Measurements from ENCODE around the gene LLGL2.

The LLGL2 gene

GRCh38 chr17:75605790-75606189, 80.3 kb downstream of the LLGL2 start:
- no peaks in the 10 kb centered on the region for H3K4me1 Mint-ChIP-seq
- ATAC-seq = no peak
- H3K27me3 Mint-ChIP-seq = no peaks in the 10 kb centered on the region
- no peak for DNase-seq
- H3K9me3 Mint-ChIP-seq = no peaks in the 10 kb centered on the region
- H3K4me3 Mint-ChIP-seq = no peak overlapping the region
- H3K27ac Mint-ChIP-seq = no peak overlapping the region

- Mint-ChIP-seq H3K27me3 (no peaks in the 10 kb centered on the region), H3K27ac (no peak overlapping the region), H3K4me1 (no peaks in the 10 kb centered on the region), H3K4me3 (no peak overlapping the region), H3K9me3 (no peaks in the 10 kb centered on the region)
- no peak for ATAC-seq
- no peak for DNase-seq
Observed at GRCh38 chr17:75607086-75607485, 81.6 kb downstream of the LLGL2 start.

- H3K4me1 Mint-ChIP-seq = no peaks in the 10 kb centered on the region
- H3K27ac Mint-ChIP-seq = no peak overlapping the region
- no peak for ATAC-seq
- no peak overlapping the region for H3K4me3 Mint-ChIP-seq
- no peaks in the 10 kb centered on the region for H3K9me3 Mint-ChIP-seq
- H3K27me3 Mint-ChIP-seq = no peaks in the 10 kb centered on the region
- DNase-seq = no peak
Observed at GRCh38 chr17:75610103-75610984, 84.8 kb downstream of the LLGL2 start.

GRCh38 chr17:75611851-75612429, 86.4 kb downstream of the LLGL2 start:
- Mint-ChIP-seq H3K9me3 (no peaks in the 10 kb centered on the region), H3K27ac (no peak overlapping the region), H3K4me3 (no peak overlapping the region), H3K27me3 (no peaks in the 10 kb centered on the region), H3K4me1 (no peaks in the 10 kb centered on the region)
- DNase-seq (no peak), ATAC-seq (no peak)

GRCh38 chr17:75612906-75613626, 87.6 kb downstream of the LLGL2 start:
- ATAC-seq (no peak), DNase-seq (no peak)
- Mint-ChIP-seq H3K27me3 (no peaks in the 10 kb centered on the region), H3K4me3 (no peak overlapping the region), H3K4me1 (no peaks in the 10 kb centered on the region), H3K27ac (no peak overlapping the region), H3K9me3 (no peaks in the 10 kb centered on the region)

- no peak for DNase-seq
- Mint-ChIP-seq H3K4me1 (no peaks in the 10 kb centered on the region), H3K27me3 (no peaks in the 10 kb centered on the region), H3K4me3 (no peak overlapping the region), H3K9me3 (no peaks in the 10 kb centered on the region), H3K27ac (no peak overlapping the region)
- ATAC-seq = peak; percentile 33
Observed at GRCh38 chr17:75614006-75614405, 88.5 kb downstream of the LLGL2 start.

- peak; percentile 10 for ATAC-seq
- Mint-ChIP-seq H3K4me1 (no peaks in the 10 kb centered on the region), H3K4me3 (no peak overlapping the region), H3K27me3 (no peaks in the 10 kb centered on the region), H3K27ac (no peak overlapping the region), H3K9me3 (no peaks in the 10 kb centered on the region)
- DNase-seq = no peak
Observed at GRCh38 chr17:75614556-75615270, 89.2 kb downstream of the LLGL2 start.

GRCh38 chr17:75615301-75615700, 89.8 kb downstream of the LLGL2 start:
- Mint-ChIP-seq H3K27me3 (no peaks in the 10 kb centered on the region), H3K9me3 (no peaks in the 10 kb centered on the region), H3K4me1 (no peaks in the 10 kb centered on the region), H3K4me3 (no peak overlapping the region), H3K27ac (no peak overlapping the region)
- DNase-seq (no peak), ATAC-seq (no peak)

- no peak for DNase-seq
- no peaks in the 10 kb centered on the region for H3K9me3 Mint-ChIP-seq
- no peak overlapping the region for H3K27ac Mint-ChIP-seq
- no peak for ATAC-seq
- no peaks in the 10 kb centered on the region for H3K27me3 Mint-ChIP-seq
- H3K4me3 Mint-ChIP-seq = no peak overlapping the region
- no peaks in the 10 kb centered on the region for H3K4me1 Mint-ChIP-seq
Observed at GRCh38 chr17:75616521-75617122, 91.1 kb downstream of the LLGL2 start.

- DNase-seq = no peak
- no peaks in the 10 kb centered on the region for H3K4me1 Mint-ChIP-seq
- H3K4me3 Mint-ChIP-seq = no peak overlapping the region
- no peak for ATAC-seq
- no peaks in the 10 kb centered on the region for H3K27me3 Mint-ChIP-seq
- H3K27ac Mint-ChIP-seq = peak overlapping the region in 1 of 2 donors; percentile 28
- H3K9me3 Mint-ChIP-seq = no peaks in the 10 kb centered on the region
Observed at GRCh38 chr17:75617218-75617617, 91.7 kb downstream of the LLGL2 start.

- no peak for ATAC-seq
- H3K9me3 Mint-ChIP-seq = no peaks in the 10 kb centered on the region
- DNase-seq = no peak
- no peaks in the 10 kb centered on the region for H3K4me1 Mint-ChIP-seq
- no peak overlapping the region for H3K4me3 Mint-ChIP-seq
- no peaks in the 10 kb centered on the region for H3K27me3 Mint-ChIP-seq
- H3K27ac Mint-ChIP-seq = peak overlapping the region in 1 of 2 donors; percentile 28
Observed at GRCh38 chr17:75617675-75618074, 92.2 kb downstream of the LLGL2 start.

- no peak for DNase-seq
- Mint-ChIP-seq H3K4me1 (no peaks in the 10 kb centered on the region), H3K27me3 (no peaks in the 10 kb centered on the region), H3K9me3 (no peaks in the 10 kb centered on the region), H3K4me3 (peak overlapping the region in 1 of 2 donors; percentile 21), H3K27ac (peak overlapping the region in 1 of 2 donors; percentile 17)
- no peak for ATAC-seq
Observed at GRCh38 chr17:75619506-75620431, 94.3 kb downstream of the LLGL2 start.

- Mint-ChIP-seq H3K4me3 (no peak overlapping the region), H3K4me1 (no peaks in the 10 kb centered on the region), H3K27ac (no peak overlapping the region), H3K27me3 (no peaks in the 10 kb centered on the region), H3K9me3 (no peaks in the 10 kb centered on the region)
- ATAC-seq (no peak), DNase-seq (no peak)
Observed at GRCh38 chr17:75621489-75621888, 96.0 kb downstream of the LLGL2 start.

GRCh38 chr17:75622076-75622475, 96.6 kb downstream of the LLGL2 start:
- ATAC-seq (no peak), DNase-seq (no peak)
- H3K27me3 Mint-ChIP-seq = no peaks in the 10 kb centered on the region
- H3K9me3 Mint-ChIP-seq = no peaks in the 10 kb centered on the region
- no peak overlapping the region for H3K4me3 Mint-ChIP-seq
- H3K4me1 Mint-ChIP-seq = no peaks in the 10 kb centered on the region
- H3K27ac Mint-ChIP-seq = peak overlapping the region; percentile 38 to 42
